Right atrium auricular region (tissue), 2 donors: ENCODE data around the gene SERPINB8. TPM values are rescaled to one million over a fixed set of nuclear protein-coding genes. Genes with fewer than 3 reads are reported as not detected.

Experiments used
- DNase-seq: peaks from one replicate; pipeline ENCODE4 v3.0.0-alpha.2; 2019; ENCODE audit warnings: low spot score
- H3K27ac ChIP-seq, 2 donors: fragments of 200-600 bp; sonication (generic); 1 replicate in 1 of 2; 2 replicates in 1 of 2; pipeline ENCODE4 v1.5.1; 2016 to 2019
- H3K27me3 ChIP-seq, 2 donors: fragments of 200-600 bp; sonication (generic); one replicate each; pipeline versions ENCODE4 v1.5.1 to v1.6.0; 2017 to 2019
- H3K36me3 ChIP-seq: fragments of 200-600 bp; sonication (generic); one replicate; pipeline ENCODE4 v1.5.1; 2016
- H3K4me1 ChIP-seq, 2 donors: fragments of 200-600 bp; sonication (generic); one replicate each; pipeline versions ENCODE4 v1.5.1 to v1.6.0; 2017 to 2019
- H3K4me3 ChIP-seq, 2 donors: fragments of 200-600 bp; sonication (generic); 1 replicate in 1 of 2; 2 replicates in 1 of 2; pipeline ENCODE4 v1.5.1; 2017 to 2019; ENCODE audit warnings: mild to moderate bottlenecking in 1 of 2, moderate library complexity in 1 of 2
- H3K9me3 ChIP-seq, 2 donors: fragments of 200-600 bp; sonication (generic); one replicate each; pipeline ENCODE4 v1.5.1; 2019
- CTCF ChIP-seq, 2 donors: fragments of 200-600 bp; sonication (generic); IDR thresholded peaks; one replicate each; pipeline ENCODE4 v1.5.1; 2019; ENCODE audit warnings: antibody characterized with exemption in 2 of 2
- total RNA-seq, 2 donors: library from RNA; depleted of rRNA; stranded (reverse); fragments of >200 nt; gene quantifications; one replicate each; pipeline ENCODE4 v1.1.0, GENCODE V29; 2016

Gene SERPINB8
- total RNA-seq, 2 donors from 2014 or later = 3.4 to 8.4 TPM

- Histone ChIP-seq H3K4me3 (peak overlapping the region in 1 of 2 donors; percentile 24), H3K36me3 (peaks cover 15% of the 10 kb centered on the region), H3K9me3 (no peaks in the 10 kb centered on the region), H3K27ac (no peak overlapping the region), H3K27me3 (no peaks in the 10 kb centered on the region), H3K4me1 (peaks cover 0 to 11% of the 10 kb centered on the region in 2 donors)
- peak; percentile 56 to 91 for TF ChIP-seq CTCF (IDR thresholded peaks at IDR 0.05)
- peak; percentile 66 for DNase-seq
These were observed 9.6 kb downstream of the SERPINB8 start for GRCh38 chr18:63979409-63979920.

- Histone ChIP-seq H3K27ac (no peak overlapping the region), H3K4me1 (peaks cover 0 to 11% of the 10 kb centered on the region in 2 donors), H3K4me3 (no peak overlapping the region), H3K9me3 (no peaks in the 10 kb centered on the region), H3K36me3 (peaks cover 15% of the 10 kb centered on the region), H3K27me3 (no peaks in the 10 kb centered on the region)
- no peak for DNase-seq
- TF ChIP-seq CTCF (IDR thresholded peaks at IDR 0.05) = no peak
These were observed 10.1 kb downstream of the SERPINB8 start for GRCh38 chr18:63980027-63980426.

- DNase-seq = no peak
- no peak for TF ChIP-seq CTCF (IDR thresholded peaks at IDR 0.05)
- H3K27ac ChIP-seq = no peak overlapping the region
- H3K9me3 ChIP-seq = no peaks in the 10 kb centered on the region
- peaks cover 0 to 11% of the 10 kb centered on the region in 2 donors for H3K4me1 ChIP-seq
- peaks cover 15% of the 10 kb centered on the region for H3K36me3 ChIP-seq
- no peak overlapping the region for H3K4me3 ChIP-seq
- H3K27me3 ChIP-seq = no peaks in the 10 kb centered on the region
These were observed 11.1 kb downstream of the SERPINB8 start for GRCh38 chr18:63980896-63981460.

GRCh38 chr18:63981719-63982118 lies 11.8 kb downstream of the SERPINB8 start:
- Histone ChIP-seq H3K36me3 (peaks cover 17% of the 10 kb centered on the region), H3K4me1 (peaks cover 0 to 11% of the 10 kb centered on the region in 2 donors), H3K4me3 (no peak overlapping the region), H3K27me3 (no peaks in the 10 kb centered on the region), H3K27ac (no peak overlapping the region), H3K9me3 (no peaks in the 10 kb centered on the region)
- no peak for TF ChIP-seq CTCF (IDR thresholded peaks at IDR 0.05)
- DNase-seq = no peak

- Histone ChIP-seq H3K4me3 (no peak overlapping the region), H3K27ac (no peak overlapping the region), H3K4me1 (peaks cover 0 to 11% of the 10 kb centered on the region in 2 donors), H3K36me3 (peaks cover 23% of the 10 kb centered on the region), H3K9me3 (no peaks in the 10 kb centered on the region), H3K27me3 (no peaks in the 10 kb centered on the region)
- DNase-seq = no peak
- TF ChIP-seq CTCF (IDR thresholded peaks at IDR 0.05) = no peak
These were observed 12.5 kb downstream of the SERPINB8 start for GRCh38 chr18:63982361-63982760.

GRCh38 chr18:63986885-63987284 lies 17.0 kb downstream of the SERPINB8 start:
- DNase-seq = no peak
- no peaks in the 10 kb centered on the region for H3K27me3 ChIP-seq
- TF ChIP-seq CTCF (IDR thresholded peaks at IDR 0.05) = no peak
- no peaks in the 10 kb centered on the region for H3K4me1 ChIP-seq
- H3K27ac ChIP-seq = no peak overlapping the region
- H3K9me3 ChIP-seq = no peaks in the 10 kb centered on the region
- peaks cover 24% of the 10 kb centered on the region for H3K36me3 ChIP-seq
- no peak overlapping the region for H3K4me3 ChIP-seq
